ENCODE results near the gene ZFP91. TPM values are rescaled to one million over a fixed set of nuclear protein-coding genes. Genes with fewer than 3 reads are reported as not detected.

The ZFP91 gene
- total RNA-seq (2022; extraction: Qiagen RNA extraction) = 33.2 to 39.9 TPM (median 37.7 TPM) in 5 replicates

GRCh38 chr11:58578635-58579191 is at the start of gene ZFP91:
Gene ZFP91 (plus strand): TSS chr11:58579063. CDS start chr11:58579282, 219 bp downstream.

GRCh38 chr11:58575377-58576020 is 3.4 kb upstream of the ZFP91 start, which contains the start of gene LPXN:
Gene LPXN (minus strand): TSS chr11:58575856. CDS start chr11:58575772, 84 bp downstream.

GRCh38 chr11:58622344-58622743 is 43.5 kb downstream of the ZFP91 start, which contains the start of gene CNTF:
Gene CNTF (plus strand): TSS chr11:58622665. CDS start chr11:58622753, 88 bp downstream.

Other genes with a start within 250 kb of the ZFP91 start
- not detected in 5 replicates for gene OR5B17, start 220.0 kb upstream of the ZFP91 start, total RNA-seq (2022; extraction: Qiagen RNA extraction)
- gene OR5B3, start 172.2 kb upstream of the ZFP91 start, total RNA-seq (2022; extraction: Qiagen RNA extraction) = not detected in 5 replicates
- not detected in 5 replicates for gene OR5B2, start 150.9 kb upstream of the ZFP91 start, total RNA-seq (2022; extraction: Qiagen RNA extraction)
- gene OR5B12, start 136.8 kb upstream of the ZFP91 start, total RNA-seq (2022; extraction: Qiagen RNA extraction) = not detected in 5 replicates
- gene OR5B21, start 71.0 kb upstream of the ZFP91 start, total RNA-seq (2022; extraction: Qiagen RNA extraction) = not detected in 5 replicates
- 2.2 to 2.8 TPM (median 2.5 TPM) in 5 replicates for gene LPXN, start 3.2 kb upstream of the ZFP91 start, total RNA-seq (2022; extraction: Qiagen RNA extraction)
- 1.2 to 1.4 TPM (median 1.3 TPM) in 5 replicates for gene CNTF, start 43.6 kb downstream of the ZFP91 start, total RNA-seq (2022; extraction: Qiagen RNA extraction)
- gene GLYAT, start 152.9 kb downstream of the ZFP91 start, total RNA-seq (2022; extraction: Qiagen RNA extraction) = not detected in 5 replicates